Stimulated activated CD8-positive, alpha-beta memory T cell treated with anti-CD3 and anti-CD28 coated beads, Interleukin-15, amount 100 ng/mL, for 24 hours (primary cell): ENCODE data around the gene KNG1.
"Not testable (repeated sequence)": the region's sequence is repeated elsewhere in the genome, so short reads cannot be mapped to it uniquely, and the experiment has no call there.

Experiments
- DNase-seq: peaks from one replicate; pipeline ENCODE4 v3.0.0-alpha.2; 2020; ENCODE audit warnings: low read depth

KNG1 gene

DNA sequence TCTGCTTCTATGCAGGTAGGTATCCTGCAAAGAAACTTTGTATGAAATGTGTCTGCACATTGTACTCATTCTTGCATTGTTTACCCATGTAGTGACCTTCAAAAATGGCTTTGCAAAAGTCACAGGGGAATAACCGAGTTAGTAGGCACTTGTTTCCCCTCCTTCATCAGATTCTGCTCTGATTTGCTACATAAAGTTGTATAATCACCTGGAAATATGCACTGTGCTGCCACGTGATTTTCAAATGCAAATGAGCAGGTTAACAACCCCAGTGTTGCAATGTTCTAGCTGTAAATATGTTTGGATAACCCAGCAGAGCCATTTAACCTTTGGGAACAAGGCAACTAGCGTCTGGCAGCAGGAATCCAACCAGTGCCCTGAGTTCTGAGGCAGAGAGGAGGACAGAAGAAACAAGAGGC, at the start of gene KNG1:
KNG1 (plus strand) TSS at position 321 of the 419 bp plus-strand sequence. CDS start 184 bp downstream, outside the sequence.
- DNase-seq, result no peak

- DNase-seq, result no peak
Measured at GRCh38 chr3:186668426-186668825, 48.7 kb upstream of the KNG1 start.

- no peak for DNase-seq
Measured at GRCh38 chr3:186669378-186670084, 47.6 kb upstream of the KNG1 start.

- no peak for DNase-seq
Measured at GRCh38 chr3:186670155-186670554, 47.0 kb upstream of the KNG1 start.

- no peak for DNase-seq
Measured at GRCh38 chr3:186671051-186671450, 46.1 kb upstream of the KNG1 start.

GRCh38 chr3:186678604-186679003, 38.6 kb upstream of the KNG1 start:
- no peak for DNase-seq

GRCh38 chr3:186679151-186679550, 38.0 kb upstream of the KNG1 start:
- no peak for DNase-seq

DNA sequence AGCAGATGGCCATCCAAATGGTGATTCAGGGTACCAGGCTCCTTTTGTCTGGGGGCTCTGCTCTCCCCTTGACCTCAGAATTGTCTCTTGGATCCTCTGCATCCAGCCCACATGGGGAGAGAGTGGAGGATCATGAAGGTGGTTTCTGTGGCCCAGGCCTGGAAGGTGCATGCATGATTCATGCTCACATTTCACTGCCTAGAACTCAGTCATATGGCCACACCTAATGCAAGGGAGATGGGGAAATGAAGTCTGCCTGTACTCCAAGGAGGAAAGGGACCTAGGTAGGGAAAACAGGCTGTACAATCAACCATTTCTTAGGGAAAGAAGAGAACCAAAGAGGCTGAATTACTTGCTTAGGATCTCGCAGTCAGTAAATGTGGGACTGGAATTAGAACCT, 36.3 kb upstream of the KNG1 start:
- DNase-seq, result no peak

DNA sequence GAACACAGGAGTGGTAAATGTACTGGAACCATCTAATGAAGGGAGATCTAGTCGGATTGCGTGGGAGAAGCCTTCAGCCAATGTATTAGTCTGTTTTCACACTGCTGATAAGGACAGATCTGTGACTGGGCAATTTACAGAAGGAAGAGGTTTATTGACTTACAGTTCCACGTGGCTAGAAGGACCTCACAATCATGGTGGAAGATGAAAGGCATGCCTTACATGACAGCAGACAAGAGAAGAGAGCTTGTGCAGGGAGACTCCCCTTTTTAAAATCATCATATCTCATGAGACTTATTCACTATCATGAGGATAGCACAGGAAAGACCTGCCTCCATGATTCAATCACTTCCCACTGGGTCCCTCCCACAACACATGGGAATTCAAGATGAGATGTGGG, 34.3 kb upstream of the KNG1 start:
- DNase-seq, result no peak

DNA sequence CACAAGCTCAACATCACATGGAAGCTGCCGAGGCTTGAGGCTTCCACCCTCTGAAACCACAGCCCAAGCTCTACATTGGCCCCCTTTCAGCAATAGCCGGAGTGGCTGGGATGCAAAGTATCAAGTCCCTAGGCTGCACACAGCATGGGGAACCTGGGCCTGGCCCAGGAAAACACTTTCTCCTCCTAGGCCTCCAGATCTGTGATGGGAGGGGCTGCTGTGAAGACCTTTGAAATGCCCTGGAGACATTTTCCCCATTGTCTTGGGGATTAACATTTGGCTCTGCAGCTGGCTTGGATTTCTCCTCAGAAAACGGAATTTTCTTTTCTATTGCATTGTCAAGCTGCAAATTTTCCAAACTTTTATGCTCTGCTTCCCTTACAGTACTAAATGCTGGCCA, 33.2 kb upstream of the KNG1 start:
- DNase-seq, result no peak

DNA sequence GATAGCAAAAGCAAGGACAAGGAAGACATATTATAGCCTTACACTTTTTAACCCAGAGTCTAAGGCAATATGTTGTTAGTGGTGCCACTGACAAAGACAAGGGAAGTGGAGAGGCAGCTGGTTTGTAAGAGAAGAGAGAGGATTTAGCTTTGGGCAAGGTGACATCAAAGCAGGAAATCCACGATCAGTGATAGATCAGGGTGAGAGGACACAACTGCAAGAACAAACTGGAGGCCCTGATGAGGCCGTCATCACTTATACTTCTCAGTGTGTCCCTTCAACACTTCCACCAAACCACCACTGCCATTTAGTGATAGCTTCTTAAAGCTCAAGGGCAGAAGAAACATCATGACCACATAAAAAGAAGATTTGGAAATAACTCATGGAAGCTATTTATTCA, 30.7 kb upstream of the KNG1 start:
- DNase-seq, result not testable (repeated sequence)

DNA sequence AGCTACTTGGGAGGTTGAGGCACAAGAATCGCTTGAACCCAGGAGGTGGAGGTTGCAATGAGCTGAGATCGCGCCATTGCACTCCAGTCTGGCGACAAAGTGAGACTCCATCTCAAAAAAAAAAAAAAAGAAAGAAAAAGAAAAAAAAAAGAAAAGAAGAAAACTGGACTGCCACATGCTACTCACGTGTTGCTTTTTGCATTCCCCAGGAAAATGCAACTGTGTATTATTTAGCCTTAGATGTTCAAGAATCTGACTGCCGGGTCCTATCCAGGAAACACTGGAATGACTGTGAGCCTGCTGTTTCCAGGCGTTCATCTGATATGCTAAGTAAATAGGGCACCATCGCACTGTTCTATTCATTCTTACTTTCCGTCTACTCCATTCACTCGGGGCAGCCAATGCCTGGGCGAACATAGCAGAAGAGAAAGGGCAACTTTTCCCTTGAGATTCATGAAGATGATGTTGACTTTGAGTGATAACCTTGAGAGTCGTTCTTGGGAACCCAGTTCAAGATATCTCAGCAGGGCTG, 30.0 kb upstream of the KNG1 start:
- no peak for DNase-seq

DNA sequence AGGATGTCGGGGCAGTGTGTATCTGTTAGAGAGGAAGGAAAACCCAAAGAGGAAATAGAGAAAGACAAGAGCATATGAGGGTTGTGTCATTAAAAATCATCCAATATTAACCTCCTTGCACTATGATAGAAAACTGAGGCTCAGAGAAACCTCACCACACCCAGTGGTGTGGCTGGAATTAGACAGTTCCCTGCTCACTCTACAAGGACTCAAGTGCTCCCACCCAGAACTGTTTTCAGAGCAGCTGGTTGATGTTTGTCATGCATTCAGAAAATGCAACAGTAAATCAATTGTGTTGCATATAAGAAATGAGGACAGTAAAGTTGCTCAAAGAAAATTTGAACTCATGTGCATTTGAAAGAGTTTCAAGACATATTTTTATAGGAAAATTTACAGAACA, 26.9 kb upstream of the KNG1 start:
- DNase-seq, result not testable (repeated sequence)

- no peak for DNase-seq
Measured at GRCh38 chr3:186691676-186692075, 25.5 kb upstream of the KNG1 start.

- DNase-seq, result no peak
Measured at GRCh38 chr3:186693843-186694242, 23.3 kb upstream of the KNG1 start.

DNA sequence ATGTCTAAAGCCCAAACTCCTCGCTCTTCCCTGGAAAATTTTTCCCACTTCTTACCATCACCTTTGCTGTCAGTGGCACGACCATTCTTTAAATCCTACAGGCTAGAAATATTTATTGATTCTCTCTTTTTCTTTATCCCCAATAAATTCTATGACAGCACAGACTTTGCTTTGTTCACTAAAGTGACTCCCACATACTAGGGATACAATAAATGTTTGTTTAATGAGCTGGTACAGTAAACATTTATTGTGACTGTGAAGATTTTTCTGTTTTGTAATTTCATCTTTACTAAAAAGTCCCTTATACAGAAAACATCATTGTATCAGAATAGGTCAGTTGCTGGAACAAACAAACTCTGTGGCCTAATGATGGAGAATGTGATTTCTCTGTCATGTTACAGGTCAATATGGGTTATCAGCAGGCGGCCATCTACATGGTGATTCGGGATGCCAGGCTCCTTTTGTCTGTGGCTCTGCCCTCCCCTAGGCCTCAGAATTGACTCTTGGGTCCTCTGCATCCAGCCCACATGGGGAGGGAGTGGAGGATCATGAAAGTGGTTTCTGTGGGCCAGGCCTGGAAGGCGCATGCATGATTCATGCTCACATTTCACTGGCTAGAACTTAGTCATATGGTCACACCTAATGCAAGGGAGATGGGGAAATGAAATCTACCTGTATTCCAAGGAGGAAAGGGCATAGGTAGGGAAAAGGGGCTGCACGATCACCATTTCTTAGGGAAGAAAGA, 22.7 kb upstream of the KNG1 start:
- DNase-seq, result no peak

DNA sequence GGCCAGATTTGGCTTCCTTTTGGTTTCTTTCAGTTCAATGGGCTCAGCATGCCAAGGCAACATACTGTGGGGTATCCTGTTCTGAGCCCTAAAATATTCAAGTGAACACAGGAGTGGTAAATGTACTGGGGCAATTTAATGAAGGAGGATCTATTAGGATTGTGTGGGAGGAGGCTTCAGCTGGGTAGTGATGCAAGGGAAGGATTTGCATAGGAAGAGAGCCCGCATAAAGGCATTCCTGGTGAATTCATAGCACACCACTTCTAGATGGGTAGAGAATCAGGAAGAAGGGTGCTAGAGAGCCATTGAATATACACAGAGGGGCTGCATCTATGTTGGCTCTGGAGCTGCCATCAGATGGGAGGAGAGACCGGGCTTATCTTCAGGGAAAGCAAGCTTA, 20.6 kb upstream of the KNG1 start:
- DNase-seq, result no peak

- no peak for DNase-seq
Measured at GRCh38 chr3:186697510-186697909, 19.6 kb upstream of the KNG1 start.

- no peak for DNase-seq
Measured at GRCh38 chr3:186700267-186700666, 16.9 kb upstream of the KNG1 start.

DNA sequence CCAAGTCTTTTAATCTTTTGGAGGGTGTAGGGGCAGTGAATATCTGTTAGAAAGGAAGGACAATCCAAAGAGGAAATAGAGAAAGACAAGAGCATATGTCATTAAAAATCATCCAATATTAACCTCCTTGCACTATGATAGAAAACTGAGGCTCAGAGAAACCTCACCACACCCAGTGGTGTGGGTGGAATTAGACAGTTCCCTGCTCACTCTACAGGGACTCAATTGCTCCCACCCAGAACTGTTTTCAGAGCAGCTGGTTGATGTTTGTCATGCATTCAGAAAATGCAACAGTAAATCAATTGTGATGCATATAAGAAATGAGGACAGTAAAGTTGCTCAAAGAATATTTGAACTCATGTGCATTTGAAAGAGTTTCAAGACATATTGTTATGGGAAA, 14.7 kb upstream of the KNG1 start:
- DNase-seq, result not testable (repeated sequence)

DNA sequence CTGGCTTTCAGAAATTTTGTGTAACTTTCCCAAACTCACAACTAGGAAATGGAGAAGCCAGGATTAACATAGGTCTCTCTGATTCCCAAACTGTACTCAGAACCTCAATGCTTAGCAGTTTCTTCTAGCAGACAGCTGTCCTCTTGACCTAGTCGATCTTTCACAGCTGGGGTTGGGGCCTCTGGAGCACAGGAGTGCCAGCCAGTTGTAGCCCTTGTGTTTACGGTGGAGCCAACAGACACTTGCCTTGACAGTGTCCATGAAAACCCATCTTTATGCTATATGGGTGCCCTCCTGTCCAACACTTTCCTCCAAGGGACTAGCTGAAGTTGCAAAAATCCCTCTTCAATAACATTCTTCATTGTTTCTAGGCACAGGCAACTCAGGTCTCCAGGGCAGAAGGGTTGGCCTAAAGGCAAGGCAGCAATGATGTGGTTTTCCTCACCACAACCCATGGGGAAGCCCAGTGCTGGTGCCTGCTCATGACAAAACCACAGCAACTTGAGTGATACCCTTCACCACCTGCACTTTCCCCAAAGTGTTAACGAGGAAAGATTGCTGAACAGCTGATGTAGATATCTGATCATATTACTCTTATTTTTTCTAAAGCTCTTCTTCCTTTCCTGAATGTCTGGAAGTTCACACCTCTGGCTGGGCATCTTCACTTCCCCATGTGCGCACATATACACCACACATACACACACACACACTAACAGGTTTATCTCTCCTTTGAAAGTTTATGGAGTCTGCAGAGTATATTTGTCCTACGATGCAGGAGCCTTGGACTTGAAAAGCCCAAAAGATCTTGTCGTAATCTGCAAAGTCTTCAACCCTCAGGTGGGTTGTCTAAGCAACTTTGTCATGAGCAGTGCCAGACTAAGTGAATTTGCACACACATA, 11.0 kb upstream of the KNG1 start:
- DNase-seq, result no peak

GRCh38 chr3:186708983-186709679, 8.0 kb upstream of the KNG1 start:
- no peak for DNase-seq
